ENCODE data around the gene ZFPL1.

The ZFPL1 gene

DNA sequence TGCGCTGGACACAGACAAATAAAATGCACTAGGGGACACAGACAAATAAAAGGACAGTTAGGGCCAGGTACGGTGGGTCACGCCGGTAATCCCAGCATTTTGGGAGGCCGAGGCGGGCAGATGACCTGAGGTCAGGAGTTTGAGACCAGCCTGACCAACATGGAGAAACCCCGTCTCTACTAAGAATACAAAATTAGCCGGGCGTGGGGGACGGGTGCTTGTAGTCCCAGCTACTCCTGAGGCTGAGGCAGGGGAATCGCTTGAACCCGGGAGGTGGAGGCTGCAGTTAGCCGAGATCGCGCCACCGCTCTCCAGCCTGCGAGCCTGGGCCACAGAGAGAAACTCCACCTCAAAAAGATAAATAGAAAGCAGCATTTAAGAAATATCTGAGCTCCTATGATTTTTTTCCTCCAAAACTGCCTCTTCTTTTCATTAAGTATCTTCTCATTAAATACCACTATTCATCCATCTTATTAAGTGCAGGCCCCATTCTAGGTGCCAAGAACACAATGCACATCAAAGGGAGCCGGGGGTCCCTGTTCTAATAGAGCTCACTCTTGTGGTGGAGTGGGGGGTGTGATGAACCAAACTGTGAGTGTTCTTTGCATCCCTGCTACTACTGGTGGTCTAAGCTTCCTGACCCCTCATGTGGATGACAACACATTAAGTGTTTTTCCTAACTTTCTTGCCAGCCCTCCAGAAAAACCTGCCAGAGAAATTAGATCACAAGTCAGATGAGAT lies 34.2 kb downstream of the ZFPL1 start:
- TF ChIP-seq, protein P1, sequence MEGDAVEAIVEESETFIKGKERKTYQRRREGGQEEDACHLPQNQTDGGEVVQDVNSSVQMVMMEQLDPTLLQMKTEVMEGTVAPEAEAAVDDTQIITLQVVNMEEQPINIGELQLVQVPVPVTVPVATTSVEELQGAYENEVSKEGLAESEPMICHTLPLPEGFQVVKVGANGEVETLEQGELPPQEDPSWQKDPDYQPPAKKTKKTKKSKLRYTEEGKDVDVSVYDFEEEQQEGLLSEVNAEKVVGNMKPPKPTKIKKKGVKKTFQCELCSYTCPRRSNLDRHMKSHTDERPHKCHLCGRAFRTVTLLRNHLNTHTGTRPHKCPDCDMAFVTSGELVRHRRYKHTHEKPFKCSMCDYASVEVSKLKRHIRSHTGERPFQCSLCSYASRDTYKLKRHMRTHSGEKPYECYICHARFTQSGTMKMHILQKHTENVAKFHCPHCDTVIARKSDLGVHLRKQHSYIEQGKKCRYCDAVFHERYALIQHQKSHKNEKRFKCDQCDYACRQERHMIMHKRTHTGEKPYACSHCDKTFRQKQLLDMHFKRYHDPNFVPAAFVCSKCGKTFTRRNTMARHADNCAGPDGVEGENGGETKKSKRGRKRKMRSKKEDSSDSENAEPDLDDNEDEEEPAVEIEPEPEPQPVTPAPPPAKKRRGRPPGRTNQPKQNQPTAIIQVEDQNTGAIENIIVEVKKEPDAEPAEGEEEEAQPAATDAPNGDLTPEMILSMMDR (IDR thresholded peaks at IDR 0.05): peak; percentile 18; the same call in 1 of the 2 replicates

DNA sequence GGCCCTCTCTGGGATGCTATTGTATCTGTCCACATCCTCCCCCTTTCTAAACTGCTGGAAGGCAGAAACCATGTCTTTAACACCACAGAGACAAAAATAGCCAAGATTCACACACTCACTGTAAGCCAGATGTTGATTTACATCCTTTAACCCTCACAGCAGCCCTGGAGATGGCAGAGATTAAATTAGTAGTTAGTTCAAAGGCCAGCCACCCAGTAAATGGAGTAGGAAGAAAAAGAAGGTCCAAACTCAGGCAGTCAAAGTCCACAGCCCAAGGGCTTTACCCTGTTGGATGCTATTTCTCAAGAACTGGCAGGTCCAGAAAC lies 35.6 kb downstream of the ZFPL1 start:
- TF ChIP-seq, protein P1 (IDR thresholded peaks at IDR 0.05): no peak

DNA sequence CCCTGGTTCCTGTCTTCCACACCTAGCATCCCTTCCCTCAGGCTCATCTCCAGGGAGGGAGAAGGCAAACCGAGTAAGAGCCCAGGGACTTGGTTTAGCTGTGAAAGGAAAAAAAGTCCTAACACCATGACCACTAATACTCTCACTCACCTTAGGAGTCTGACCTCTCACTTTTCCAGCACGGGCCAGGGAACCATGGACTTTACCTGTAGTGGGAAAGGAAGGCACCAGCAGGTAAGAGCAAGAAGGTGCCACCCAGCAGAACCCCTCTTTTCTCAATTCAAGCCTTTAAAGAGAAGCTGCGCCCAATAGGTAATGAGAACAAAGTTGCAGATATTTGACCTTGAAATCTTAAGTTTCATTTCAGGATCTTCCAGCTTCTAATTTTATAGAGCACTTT lies 36.8 kb downstream of the ZFPL1 start:
- TF ChIP-seq, protein P1 (IDR thresholded peaks at IDR 0.05): no peak

DNA sequence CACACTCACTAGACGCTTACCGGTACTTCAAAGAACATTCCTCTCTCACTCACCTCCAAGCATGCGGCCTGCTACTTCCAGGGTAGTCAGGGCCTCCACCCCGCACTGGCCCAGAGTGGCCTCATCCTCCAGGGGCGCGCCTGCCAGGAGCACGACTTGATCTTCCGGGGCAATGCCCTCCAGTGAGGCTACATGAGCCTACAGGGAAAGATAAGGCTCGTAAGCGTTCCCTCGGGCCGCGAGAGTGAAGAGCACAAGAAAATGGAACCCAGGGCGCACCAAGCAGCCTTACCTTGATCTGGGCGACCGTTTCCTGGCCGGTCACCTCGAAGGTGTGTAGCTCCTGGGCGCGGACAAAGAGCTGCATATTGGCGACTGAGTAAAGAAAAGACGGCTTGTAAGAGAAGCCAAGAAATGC lies 37.4 kb downstream of the ZFPL1 start:
- TF ChIP-seq, protein P1 (IDR thresholded peaks at IDR 0.05): no peak

DNA sequence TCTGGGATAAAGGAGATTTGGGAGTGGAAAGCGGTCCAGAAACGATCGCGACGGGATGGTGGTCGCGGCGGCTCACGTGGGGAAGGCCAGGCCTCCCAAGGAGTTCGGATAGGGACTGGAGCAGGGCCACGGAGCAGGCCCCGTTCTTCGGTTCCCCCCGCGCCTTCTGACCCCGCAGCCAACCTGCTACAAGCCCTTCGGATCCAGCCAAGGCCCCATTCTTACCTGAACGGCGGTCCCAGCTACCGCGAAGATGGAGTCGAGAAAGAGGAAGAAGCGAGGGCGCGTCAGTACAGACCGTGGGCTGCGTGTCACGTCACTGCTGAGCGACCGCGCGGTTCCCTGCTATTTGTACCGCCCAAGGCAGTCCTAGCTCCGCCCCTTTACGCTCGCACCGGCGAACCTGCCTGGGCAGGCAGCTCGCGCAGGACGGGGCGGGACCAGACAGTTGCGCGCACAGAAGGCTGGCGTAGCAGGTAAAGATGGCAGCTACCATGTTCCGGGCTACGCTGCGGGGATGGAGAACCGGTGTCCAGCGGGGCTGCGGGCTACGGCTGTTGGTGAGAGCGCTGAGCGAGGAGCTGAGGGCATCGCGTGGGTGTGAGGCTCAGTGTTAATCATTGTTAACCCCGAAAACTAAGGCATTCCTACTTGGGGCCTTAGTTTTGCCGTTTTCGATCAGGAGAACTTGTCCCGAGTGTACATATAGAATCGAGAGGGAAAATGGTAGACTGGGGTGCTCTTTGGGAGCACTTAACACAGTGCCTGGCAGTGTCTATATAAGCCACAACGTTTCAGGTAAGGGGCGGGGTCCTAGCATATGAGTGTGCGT lies 38.1 kb downstream of the ZFPL1 start, which contains the start of the genes FAU and MRPL49:
Gene FAU, minus strand, starts transcription at position 270 of the 832 bp plus-strand sequence. CDS start 321 bp downstream, outside the sequence.
Gene MRPL49, plus strand, starts transcription at position 457 of the 832 bp plus-strand sequence. Its CDS starts 26 bp downstream, at position 483.
- TF ChIP-seq, protein P1 (IDR thresholded peaks at IDR 0.05): no peak

DNA sequence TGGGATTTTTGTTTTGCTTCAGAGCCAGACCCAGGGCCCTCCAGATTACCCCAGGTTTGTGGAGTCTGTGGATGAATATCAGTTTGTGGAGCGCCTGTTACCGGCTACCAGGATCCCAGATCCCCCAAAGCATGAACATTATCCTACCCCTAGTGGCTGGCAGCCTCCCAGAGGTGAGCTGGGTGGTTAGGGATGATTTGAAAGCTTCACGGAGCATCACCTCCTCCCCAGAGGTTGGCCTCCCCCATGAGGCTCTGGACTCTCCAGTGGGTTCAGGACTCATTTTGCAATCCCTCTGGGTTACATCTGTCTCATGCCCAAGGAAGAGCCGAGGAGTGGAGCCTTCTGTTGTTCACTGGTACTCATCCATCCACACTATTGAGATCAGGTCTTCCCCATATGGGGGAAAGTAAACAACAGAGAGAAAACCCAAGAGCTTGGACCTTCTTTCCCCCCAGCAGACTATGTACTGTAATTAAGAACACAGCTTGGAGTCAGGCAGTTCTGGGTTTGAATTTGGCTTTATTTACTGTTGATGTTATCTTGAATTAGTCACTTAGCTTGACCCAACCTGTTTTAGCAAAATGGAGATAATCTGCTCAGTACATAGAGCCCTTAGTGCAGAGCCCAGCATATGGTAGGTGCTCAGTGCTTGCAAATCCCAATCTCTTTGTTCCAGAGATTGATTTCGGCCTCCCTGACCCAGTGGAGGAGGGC lies 40.6 kb downstream of the ZFPL1 start:
- TF ChIP-seq, protein P1 (IDR thresholded peaks at IDR 0.05): no peak

All from LNCAP (cell line).